Mammary epithelial cell (primary cell): ENCODE results near the gene LRP1.

ENCODE experiments used
- CTCF ChIP-seq, 2 donors: IDR thresholded peaks in 1 of 2; conservative IDR thresholded peaks in 1 of 2; 2 replicates each; pipeline ENCODE4 v1.5.1; 2011 to 2012; ENCODE audit warnings: inconsistent platforms in 2 of 2, low read length in 2 of 2, mild to moderate bottlenecking in 2 of 2, control low read depth in 1 of 2, low read depth in 1 of 2; ENCODE audit not compliant: insufficient read depth in 1 of 2; ENCODE audit errors: extremely low read depth in 1 of 2
- EZH2 ChIP-seq: IDR thresholded peaks from 2 replicates; pipeline ENCODE4 v1.6.1; 2012; ENCODE audit warnings: low read length, inconsistent platforms, borderline replicate concordance

GRCh38 chr12:57157588-57158173 lies 29.4 kb downstream of the LRP1 start:
- no peak for TF ChIP-seq EZH2
- TF ChIP-seq CTCF (conservative IDR thresholded peaks at IDR 0.05 in 1 of 2, IDR thresholded peaks at IDR 0.05 in 1 of 2; ENCODE audit: extremely low read depth in 1 of 2, insufficient read depth in 1 of 2, low read depth in 1 of 2, low read length in 2 of 2): no peak
